Natural killer cell (primary cell): ENCODE data around the gene PCDHA13. TPM values are rescaled to one million over a fixed set of nuclear protein-coding genes. Genes with fewer than 3 reads are reported as not detected.
"Not testable (repeated sequence)": the region's sequence is repeated elsewhere in the genome, so short reads cannot be mapped to it uniquely, and the experiment has no call there.

Experiments used
- ATAC-seq, 3 donors: fragments of 150-1000 bp in 2 of 3; fragments of 200-7000 bp in 1 of 3; cut with Tn5 transposase; 1 replicate in 1 of 3; 2 replicates in 2 of 3; pipeline ENCODE4 v1.10.0; 2021; ENCODE audit warnings: mild to moderate bottlenecking in 2 of 3, moderate library complexity in 2 of 3
- DNase-seq, 2 donors: peaks; one replicate each; pipeline versions ENCODE4 v3.0.0 to v3.0.0-alpha.2; 2013 to 2021; ENCODE audit warnings: mixed read lengths in 1 of 2
- H3K27ac ChIP-seq: one replicate; pipeline ENCODE4 v1.5.1; 2013; ENCODE audit warnings: mild to moderate bottlenecking, low read length
- H3K27me3 ChIP-seq: one replicate; pipeline ENCODE4 v1.6.1; 2013; ENCODE audit warnings: low read length; ENCODE audit not compliant: control insufficient read depth, insufficient read depth
- H3K36me3 ChIP-seq: one replicate; pipeline ENCODE4 v1.6.1; 2013; ENCODE audit warnings: low read length; ENCODE audit not compliant: control insufficient read depth, insufficient read depth
- H3K4me1 ChIP-seq: one replicate; pipeline ENCODE4 v1.6.1; 2013; ENCODE audit warnings: low read length; ENCODE audit not compliant: control insufficient read depth, insufficient read depth
- H3K4me3 ChIP-seq: one replicate; pipeline ENCODE4 v1.5.1; 2013; ENCODE audit warnings: low read length
- H3K9me3 ChIP-seq: one replicate; pipeline ENCODE4 v1.6.1; 2013; ENCODE audit warnings: low read length; ENCODE audit not compliant: control insufficient read depth, insufficient read depth
- H3K27ac Mint-ChIP-seq, 2 donors: one replicate each; pipeline ENCODE4 v1.8.0; 2022; ENCODE audit warnings: mild to moderate bottlenecking in 2 of 2, mixed read lengths in 2 of 2, moderate library complexity in 1 of 2
- H3K27me3 Mint-ChIP-seq, 2 donors: one replicate each; pipeline ENCODE4 v1.8.0; 2022; ENCODE audit warnings: low read depth in 2 of 2, mixed read lengths in 2 of 2
- H3K36me3 Mint-ChIP-seq: one replicate; pipeline ENCODE4 v1.8.0; 2022; ENCODE audit warnings: mixed read lengths
- H3K4me1 Mint-ChIP-seq, 2 donors: one replicate each; pipeline ENCODE4 v1.8.0; 2022; ENCODE audit warnings: mixed read lengths in 2 of 2
- H3K4me3 Mint-ChIP-seq: one replicate; pipeline ENCODE4 v1.8.0; 2022; ENCODE audit warnings: mild to moderate bottlenecking, moderate library complexity, mixed read lengths
- H3K9me3 Mint-ChIP-seq, 2 donors: one replicate each; pipeline ENCODE4 v1.8.0; 2022; ENCODE audit warnings: mixed read lengths in 2 of 2
- WGBS: methylation state at CpG from one replicate; pipeline ENCODE4 v1.1.7; 2013; ENCODE audit warnings: missing lambda C conversion rate; ENCODE audit not compliant: insufficient coverage; 5-methylcytosine and 5-hydroxymethylcytosine counted together
- intact Hi-C: fragments of 100-400 bp; cut with micrococcal nuclease; formaldehyde crosslinking; loops from one replicate; pipeline ENCODE4 v1.14.2; 2022
- total RNA-seq, 4 donors: library from RNA; stranded (reverse); fragments of 120-200 nt in 1 of 4; gene quantifications; one replicate each; pipeline versions ENCODE4 v1.2.3 to v1.2.4, GENCODE V29; 2013 to 2022
- TF ChIP-seq, protein P1 (sequence below): fragments of 200-600 bp; IDR thresholded peaks from one replicate; pipeline ENCODE4 v1.8.0; 2022; ENCODE audit warnings: antibody characterized with exemption

The PCDHA13 gene
- total RNA-seq, 3 donors from 2014 or later (not counting 1 experiment from before 2014, with no cell fraction given) = not detected

DNA sequence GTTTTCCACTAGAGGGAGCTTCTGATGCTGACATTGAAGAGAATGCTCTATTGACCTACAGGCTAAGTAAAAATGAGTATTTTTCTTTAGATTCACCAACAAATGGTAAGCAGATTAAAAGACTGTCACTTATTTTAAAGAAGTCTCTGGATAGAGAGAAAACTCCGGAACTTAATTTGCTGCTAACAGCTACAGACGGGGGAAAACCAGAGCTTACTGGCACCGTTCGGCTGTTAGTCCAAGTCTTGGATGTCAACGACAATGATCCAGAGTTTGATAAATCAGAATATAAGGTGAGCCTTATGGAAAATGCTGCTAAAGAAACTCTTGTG lies 12.4 kb upstream of the PCDHA13 start:
- Histone ChIP-seq H3K27ac (no peak overlapping the region), H3K36me3 (no peaks in the 10 kb centered on the region), H3K4me1 (no peaks in the 10 kb centered on the region), H3K9me3 (peaks cover 9% of the 10 kb centered on the region), H3K4me3 (no peak overlapping the region), H3K27me3 (peaks cover 4% of the 10 kb centered on the region)
- peaks cover 0 to 3% of the 10 kb centered on the region in 2 donors for H3K27me3 Mint-ChIP-seq
- WGBS = 53% methylated on average over 5 of the region's 5 CpGs
- no peak overlapping the region for H3K27ac Mint-ChIP-seq
- peaks cover 2 to 4% of the 10 kb centered on the region in 2 donors for H3K9me3 Mint-ChIP-seq
- no peaks in the 10 kb centered on the region for H3K4me1 Mint-ChIP-seq
- no peak overlapping the region for H3K4me3 Mint-ChIP-seq
- intact Hi-C loops = no loop called here
- TF ChIP-seq, protein P1, sequence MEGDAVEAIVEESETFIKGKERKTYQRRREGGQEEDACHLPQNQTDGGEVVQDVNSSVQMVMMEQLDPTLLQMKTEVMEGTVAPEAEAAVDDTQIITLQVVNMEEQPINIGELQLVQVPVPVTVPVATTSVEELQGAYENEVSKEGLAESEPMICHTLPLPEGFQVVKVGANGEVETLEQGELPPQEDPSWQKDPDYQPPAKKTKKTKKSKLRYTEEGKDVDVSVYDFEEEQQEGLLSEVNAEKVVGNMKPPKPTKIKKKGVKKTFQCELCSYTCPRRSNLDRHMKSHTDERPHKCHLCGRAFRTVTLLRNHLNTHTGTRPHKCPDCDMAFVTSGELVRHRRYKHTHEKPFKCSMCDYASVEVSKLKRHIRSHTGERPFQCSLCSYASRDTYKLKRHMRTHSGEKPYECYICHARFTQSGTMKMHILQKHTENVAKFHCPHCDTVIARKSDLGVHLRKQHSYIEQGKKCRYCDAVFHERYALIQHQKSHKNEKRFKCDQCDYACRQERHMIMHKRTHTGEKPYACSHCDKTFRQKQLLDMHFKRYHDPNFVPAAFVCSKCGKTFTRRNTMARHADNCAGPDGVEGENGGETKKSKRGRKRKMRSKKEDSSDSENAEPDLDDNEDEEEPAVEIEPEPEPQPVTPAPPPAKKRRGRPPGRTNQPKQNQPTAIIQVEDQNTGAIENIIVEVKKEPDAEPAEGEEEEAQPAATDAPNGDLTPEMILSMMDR = no peak
- no peak for ATAC-seq
- no peak for DNase-seq
- H3K36me3 Mint-ChIP-seq = peaks cover 2% of the 10 kb centered on the region

DNA sequence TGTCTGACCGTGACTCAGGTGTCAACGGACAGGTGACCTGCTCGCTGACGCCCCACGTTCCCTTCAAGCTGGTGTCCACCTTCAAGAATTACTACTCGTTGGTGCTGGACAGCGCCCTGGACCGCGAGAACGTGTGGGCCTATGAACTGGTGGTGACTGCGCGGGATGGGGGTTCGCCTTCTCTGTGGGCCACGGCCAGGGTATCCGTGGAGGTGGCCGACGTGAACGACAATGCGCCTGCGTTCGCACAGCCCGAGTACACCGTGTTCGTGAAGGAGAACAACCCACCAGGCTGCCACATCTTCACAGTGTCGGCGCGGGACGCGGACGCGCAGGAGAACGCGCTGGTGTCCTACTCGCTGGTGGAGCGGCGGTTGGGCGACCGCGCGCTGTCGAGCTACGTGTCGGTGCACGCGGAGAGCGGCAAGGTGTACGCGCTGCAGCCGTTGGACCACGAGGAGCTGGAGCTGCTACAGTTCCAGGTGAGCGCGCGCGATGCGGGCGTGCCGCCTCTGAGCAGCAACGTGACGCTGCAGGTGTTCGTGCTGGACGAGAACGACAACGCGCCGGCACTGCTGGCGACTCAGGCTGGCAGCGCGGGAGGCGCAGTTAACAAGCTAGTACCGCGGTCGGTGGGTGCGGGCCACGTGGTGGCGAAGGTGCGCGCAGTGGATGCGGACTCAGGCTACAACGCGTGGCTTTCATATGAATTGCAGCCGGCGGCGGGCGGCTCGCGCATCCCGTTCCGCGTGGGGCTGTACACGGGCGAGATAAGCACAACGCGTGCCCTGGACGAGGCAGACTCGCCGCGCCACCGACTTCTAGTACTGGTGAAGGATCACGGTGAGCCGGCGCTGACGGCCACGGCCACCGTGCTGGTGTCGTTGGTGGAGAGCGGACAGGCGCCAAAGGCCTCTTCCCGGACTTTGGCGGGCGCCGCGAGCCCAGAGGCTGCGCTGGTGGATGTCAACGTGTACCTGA lies 11.4 kb upstream of the PCDHA13 start:
- 56% methylated on average over 114 of the region's 114 CpGs for WGBS
- Mint-ChIP-seq H3K4me1 (no peaks in the 10 kb centered on the region), H3K4me3 (no peak overlapping the region), H3K36me3 (no peaks in the 10 kb centered on the region), H3K27me3 (peaks cover 0 to 3% of the 10 kb centered on the region in 2 donors), H3K27ac (no peak overlapping the region), H3K9me3 (peaks cover 2 to 3% of the 10 kb centered on the region in 2 donors)
- DNase-seq (no peak), ATAC-seq (no peak)
- Histone ChIP-seq H3K4me1 (no peaks in the 10 kb centered on the region), H3K36me3 (no peaks in the 10 kb centered on the region), H3K9me3 (peaks cover 12% of the 10 kb centered on the region), H3K27me3 (peaks cover 7% of the 10 kb centered on the region), H3K27ac (no peak overlapping the region), H3K4me3 (no peak overlapping the region)
- TF ChIP-seq, protein P1 = no peak
- intact Hi-C loops = no loop called here

DNA sequence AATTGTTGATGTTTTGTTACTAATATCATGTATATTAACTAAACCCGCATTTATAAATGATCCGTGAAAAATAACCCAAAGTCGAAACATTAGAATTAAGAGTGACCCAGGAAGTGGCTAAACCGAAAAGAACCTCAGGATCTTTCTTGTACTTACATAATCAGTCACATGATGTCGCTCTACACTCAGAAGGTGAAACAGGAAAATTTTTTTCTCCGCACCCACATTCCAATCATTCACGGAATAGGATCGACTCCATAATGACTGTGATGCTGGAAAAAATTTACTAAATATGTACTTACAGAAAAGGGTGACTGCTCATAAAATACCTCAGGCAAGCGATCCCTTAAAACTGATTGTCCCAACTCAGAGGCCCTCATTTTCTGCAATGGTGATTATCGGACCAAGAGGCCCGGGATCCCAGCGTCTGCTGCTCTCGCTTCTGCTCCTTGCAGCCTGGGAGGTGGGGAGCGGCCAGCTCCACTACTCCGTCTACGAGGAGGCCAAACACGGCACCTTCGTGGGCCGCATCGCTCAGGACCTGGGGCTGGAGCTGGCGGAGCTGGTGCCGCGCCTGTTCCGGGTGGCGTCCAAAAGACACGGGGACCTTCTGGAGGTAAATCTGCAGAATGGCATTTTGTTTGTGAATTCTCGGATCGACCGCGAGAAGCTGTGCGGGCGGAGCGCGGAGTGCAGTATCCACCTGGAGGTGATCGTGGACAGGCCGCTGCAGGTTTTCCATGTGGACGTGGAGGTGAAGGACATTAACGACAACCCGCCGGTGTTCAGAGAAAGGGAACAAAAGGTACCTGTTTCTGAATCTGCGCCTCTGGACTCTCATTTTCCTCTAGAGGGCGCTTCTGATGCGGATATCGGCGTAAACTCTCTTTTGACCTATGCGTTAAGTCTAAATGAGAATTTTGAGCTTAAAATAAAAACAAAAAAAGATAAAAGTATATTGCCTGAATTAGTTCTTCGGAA lies 6.5 kb upstream of the PCDHA13 start, which contains the start of gene PCDHA12:
PCDHA12 (plus strand) TSS at position 224 of the 981 bp plus-strand sequence; CDS start at position 389, 165 bp downstream.
- H3K27me3 ChIP-seq = peaks cover 9% of the 10 kb centered on the region
- H3K27ac ChIP-seq = no peak within 1 kb of the TSS
- DNase-seq = no peak
- Mint-ChIP-seq H3K36me3 (no peaks in the 10 kb centered on the region), H3K4me1 (no peaks in the 10 kb centered on the region), H3K27me3 (peaks cover 2 to 6% of the 10 kb centered on the region in 2 donors), H3K4me3 (no peak within 1 kb of the TSS), H3K27ac (no peak within 1 kb of the TSS), H3K9me3 (peaks cover 6 to 9% of the 10 kb centered on the region in 2 donors)
- peaks cover 13% of the 10 kb centered on the region for H3K9me3 ChIP-seq
- no peak within 1 kb of the TSS for H3K4me3 ChIP-seq
- H3K36me3 ChIP-seq = no peaks in the 10 kb centered on the region
- no peaks in the 10 kb centered on the region for H3K4me1 ChIP-seq
- 26% methylated on average over 44 of the region's 47 CpGs for WGBS
- ATAC-seq = no peak
- intact Hi-C loops = no loop called here
- TF ChIP-seq, protein P1 = no peak

DNA sequence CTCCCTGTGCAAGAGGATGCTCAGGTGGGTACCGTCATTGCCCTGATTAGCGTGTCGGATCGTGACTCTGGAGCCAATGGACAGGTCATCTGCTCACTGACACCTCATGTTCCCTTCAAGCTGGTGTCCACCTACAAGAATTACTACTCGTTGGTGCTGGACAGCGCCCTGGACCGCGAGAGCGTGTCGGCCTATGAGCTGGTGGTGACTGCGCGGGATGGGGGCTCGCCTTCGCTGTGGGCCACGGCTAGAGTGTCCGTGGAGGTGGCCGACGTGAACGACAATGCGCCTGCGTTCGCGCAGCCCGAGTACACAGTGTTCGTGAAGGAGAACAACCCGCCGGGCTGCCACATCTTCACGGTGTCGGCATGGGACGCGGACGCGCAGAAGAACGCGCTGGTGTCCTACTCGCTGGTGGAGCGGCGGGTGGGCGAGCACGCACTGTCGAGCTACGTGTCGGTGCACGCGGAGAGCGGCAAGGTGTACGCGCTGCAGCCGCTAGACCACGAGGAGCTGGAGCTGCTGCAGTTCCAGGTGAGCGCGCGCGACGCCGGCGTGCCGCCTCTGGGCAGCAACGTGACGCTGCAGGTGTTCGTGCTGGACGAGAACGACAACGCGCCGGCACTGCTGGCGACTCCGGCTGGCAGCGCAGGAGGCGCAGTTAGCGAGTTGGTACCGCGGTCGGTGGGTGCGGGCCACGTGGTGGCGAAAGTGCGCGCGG lies 5.2 kb upstream of the PCDHA13 start:
- H3K4me3 Mint-ChIP-seq, intact Hi-C loops, H3K4me1 Mint-ChIP-seq, H3K36me3 ChIP-seq, H3K4me1 ChIP-seq, H3K27me3 Mint-ChIP-seq, H3K27ac Mint-ChIP-seq, H3K4me3 ChIP-seq, H3K36me3 Mint-ChIP-seq, ATAC-seq, H3K27me3 ChIP-seq, H3K27ac ChIP-seq, DNase-seq: not testable (repeated sequence)
- peaks cover 13% of the 10 kb centered on the region for H3K9me3 ChIP-seq
- H3K9me3 Mint-ChIP-seq = peaks cover 8 to 16% of the 10 kb centered on the region in 2 donors
- WGBS = 51% methylated on average over 80 of the region's 80 CpGs
